ENCODE data around the gene INPP5D.

The INPP5D gene

GRCh38 chr2:233079953-233080835, 20.1 kb downstream of the INPP5D start:
- DNase-seq, result no peak

GRCh38 chr2:233080836-233081229, 20.7 kb downstream of the INPP5D start:
- DNase-seq, result no peak

GRCh38 chr2:233081232-233081730, 21.1 kb downstream of the INPP5D start:
- no peak for DNase-seq

GRCh38 chr2:233081731-233082221, 21.6 kb downstream of the INPP5D start:
- DNase-seq, result no peak

- no peak for DNase-seq
These were observed 22.2 kb downstream of the INPP5D start for GRCh38 chr2:233082222-233082930.

- no peak for DNase-seq
These were observed 23.0 kb downstream of the INPP5D start for GRCh38 chr2:233082931-233083755.

GRCh38 chr2:233083782-233084181, 23.6 kb downstream of the INPP5D start:
- DNase-seq, result no peak

- peak; percentile 26 for DNase-seq
These were observed 24.3 kb downstream of the INPP5D start for GRCh38 chr2:233084488-233084887.

- DNase-seq, result no peak
These were observed 25.1 kb downstream of the INPP5D start for GRCh38 chr2:233085037-233085838.

- DNase-seq, result no peak
These were observed 25.7 kb downstream of the INPP5D start for GRCh38 chr2:233085839-233086150.

GRCh38 chr2:233087713-233088112, 27.6 kb downstream of the INPP5D start:
- DNase-seq, result no peak

GRCh38 chr2:233088972-233089345, 28.8 kb downstream of the INPP5D start:
- no peak for DNase-seq

GRCh38 chr2:233089851-233090250, 29.7 kb downstream of the INPP5D start:
- no peak for DNase-seq

- DNase-seq, result no peak
These were observed 30.7 kb downstream of the INPP5D start for GRCh38 chr2:233090879-233091278.

- no peak for DNase-seq
These were observed 31.6 kb downstream of the INPP5D start for GRCh38 chr2:233091595-233092375.

- no peak for DNase-seq
These were observed 32.5 kb downstream of the INPP5D start for GRCh38 chr2:233092432-233093165.

- no peak for DNase-seq
These were observed 33.0 kb downstream of the INPP5D start for GRCh38 chr2:233093166-233093448.

GRCh38 chr2:233093721-233094120, 33.6 kb downstream of the INPP5D start:
- no peak for DNase-seq

- DNase-seq, result no peak
These were observed 34.5 kb downstream of the INPP5D start for GRCh38 chr2:233094614-233095013.

GRCh38 chr2:233096006-233096405, 35.9 kb downstream of the INPP5D start:
- DNase-seq, result no peak

GRCh38 chr2:233098618-233099017, 38.5 kb downstream of the INPP5D start:
- DNase-seq, result no peak

Measured in activated effector memory CD4-positive, alpha-beta T cell treated with Interleukin-2 at 50 U/mL for 16 hours (primary cell).